NK-92 (cell line): Measurements from ENCODE around the gene SLC26A6.

Experiments used
- DNase-seq: peaks from one replicate; lab custom pipeline; 2025; ENCODE audit not compliant: unreplicated experiment; lab: John Stamatoyannopoulos, UW

Gene SLC26A6

GRCh38 chr3:48661501-48662144 lies 26.4 kb upstream of the SLC26A6 start:
- DNase-seq = no peak

- no peak for DNase-seq
Observed at GRCh38 chr3:48660800-48661400, 25.6 kb upstream of the SLC26A6 start.

DNA sequence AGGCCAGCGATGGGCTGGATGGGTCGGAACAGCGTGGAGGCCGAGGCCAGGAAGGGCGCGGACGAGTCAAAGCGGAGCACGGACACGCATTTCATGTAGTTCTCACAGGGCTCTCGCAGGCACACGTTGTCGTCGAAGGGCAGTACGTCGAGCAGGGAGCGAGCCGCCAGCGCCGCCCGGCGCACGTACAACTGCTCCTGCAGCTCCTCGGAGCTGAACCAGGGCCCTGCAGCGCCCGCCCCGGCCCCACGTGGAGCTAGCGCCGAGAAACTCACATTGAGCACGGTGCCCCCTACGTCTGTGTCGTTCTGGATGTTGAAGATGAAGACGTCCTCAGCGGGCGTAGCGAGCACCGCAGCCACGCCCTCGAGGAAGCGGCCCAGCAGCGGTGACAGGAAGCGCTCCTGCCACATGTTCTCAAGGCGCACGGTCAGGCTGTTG lies 21.6 kb upstream of the SLC26A6 start:
- DNase-seq = no peak

DNA sequence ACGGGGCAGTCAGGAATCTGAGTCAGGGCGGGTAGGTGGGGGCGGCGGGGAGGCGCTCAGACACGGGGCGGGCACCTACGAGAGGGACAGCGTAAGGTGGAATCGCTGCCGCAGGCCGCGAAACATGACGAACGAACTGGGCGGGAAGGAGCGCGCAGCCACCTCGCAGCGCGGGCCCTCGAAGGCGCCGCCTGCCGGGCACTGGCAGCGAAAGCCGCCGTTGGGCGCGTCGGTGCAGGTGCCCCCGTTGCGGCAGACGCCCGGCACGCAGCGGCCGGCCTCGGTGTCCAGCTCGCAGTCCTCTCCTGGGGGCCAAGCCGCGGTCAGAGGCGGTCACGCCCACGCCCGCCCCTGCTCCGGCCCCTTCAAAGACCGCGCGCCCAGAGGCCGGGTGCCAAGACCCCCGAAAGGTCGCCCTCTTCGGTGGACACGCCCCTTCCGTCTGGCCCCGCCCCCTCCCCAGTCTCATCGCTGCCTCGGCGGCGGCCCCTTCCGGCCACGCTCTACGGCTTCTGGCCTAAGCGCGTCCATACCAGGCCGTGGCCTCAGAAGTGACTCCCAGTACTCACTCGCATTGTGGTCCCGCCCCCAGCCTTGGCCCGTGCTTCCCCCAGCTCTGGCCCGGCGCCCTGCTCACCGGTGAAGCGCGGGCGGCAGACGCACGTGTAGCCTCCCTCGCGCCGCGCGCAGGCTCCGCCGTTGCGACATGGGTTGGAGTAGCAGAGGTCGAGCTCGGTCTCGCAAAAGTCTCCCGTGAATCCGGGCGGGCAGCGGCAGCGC lies 21.0 kb upstream of the SLC26A6 start:
- DNase-seq = no peak

DNA sequence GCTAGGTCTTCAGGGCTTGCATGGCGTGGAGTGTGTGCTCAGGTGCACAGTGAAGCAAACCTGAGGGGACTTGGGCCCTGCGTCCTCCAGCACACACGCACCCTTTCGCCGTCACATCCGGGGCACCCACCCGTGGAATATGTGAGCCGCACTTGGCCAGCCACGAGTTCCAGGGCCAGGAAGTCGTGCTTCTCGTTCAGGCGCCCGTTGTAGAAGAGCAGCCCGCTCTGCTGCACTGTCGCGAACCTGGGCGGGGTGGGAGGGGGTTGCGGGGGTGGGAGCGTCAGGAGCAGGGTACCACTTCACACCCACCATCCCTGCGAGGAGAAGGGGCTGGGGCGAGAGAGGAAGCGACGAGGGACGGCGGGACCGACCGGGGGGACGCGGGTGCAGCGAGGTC lies 20.3 kb upstream of the SLC26A6 start:
- DNase-seq = no peak

- no peak for DNase-seq
Observed at GRCh38 chr3:48655063-48655462, 19.8 kb upstream of the SLC26A6 start.

DNA sequence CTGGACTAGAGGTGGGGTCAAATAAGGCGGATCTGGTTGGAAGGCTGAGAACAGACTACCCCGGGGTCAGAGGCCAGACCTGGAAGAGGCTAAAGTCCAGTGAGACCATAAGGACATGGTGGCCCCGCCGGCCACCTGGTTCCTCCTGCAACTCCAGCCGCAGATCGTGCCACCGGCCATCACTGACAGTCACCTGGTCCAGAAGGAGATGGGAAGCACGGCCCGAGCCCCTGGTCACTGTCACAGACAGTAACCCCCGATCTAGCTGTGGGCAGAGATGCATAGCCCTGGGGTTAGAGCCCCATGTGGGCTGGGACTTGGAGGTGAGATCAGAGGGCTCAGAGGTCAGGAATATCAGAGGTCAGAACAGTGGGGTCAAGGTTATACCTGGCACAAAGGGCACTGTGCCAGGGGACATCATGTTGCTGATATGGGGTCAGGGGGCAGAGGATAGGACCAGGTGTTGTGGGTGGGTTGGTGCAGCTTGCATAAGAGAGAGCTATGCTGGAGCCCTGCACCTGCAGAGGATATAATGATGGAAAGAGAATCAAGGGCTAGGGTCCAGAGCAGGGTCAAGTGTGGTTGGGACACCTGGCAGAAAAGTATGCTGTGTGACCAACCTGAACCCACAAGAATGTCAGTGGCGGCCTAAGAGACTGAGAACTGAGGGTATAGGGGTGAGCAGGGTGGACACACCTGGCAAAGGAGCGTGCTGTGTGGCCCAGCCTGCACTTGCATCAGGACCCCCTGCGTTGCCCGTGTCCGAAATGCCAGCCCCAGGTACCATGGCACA lies 17.9 kb upstream of the SLC26A6 start:
- no peak for DNase-seq

DNA sequence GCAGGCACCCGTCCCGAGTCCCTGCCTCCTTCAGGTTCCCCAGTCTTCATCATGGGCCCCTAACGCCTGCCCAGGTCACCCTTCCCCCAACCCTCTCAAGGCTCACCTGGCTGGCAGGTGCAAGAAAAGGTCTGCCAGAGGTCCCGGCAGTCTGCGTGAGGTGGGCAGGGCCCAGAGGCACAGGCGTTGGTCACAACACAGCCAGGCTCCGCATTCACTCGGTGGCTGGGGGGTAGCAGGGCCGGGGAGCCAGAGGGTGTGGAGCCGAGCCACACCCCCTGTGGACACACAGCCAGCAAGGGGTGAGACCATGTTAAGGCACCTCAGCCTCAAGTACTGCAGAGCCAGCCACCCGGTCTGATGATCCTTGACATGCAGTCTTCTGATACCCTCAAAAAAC lies 16.5 kb upstream of the SLC26A6 start:
- DNase-seq = no peak

GRCh38 chr3:48650723-48651122 lies 15.5 kb upstream of the SLC26A6 start:
- DNase-seq = no peak

GRCh38 chr3:48648188-48648850 lies 13.1 kb upstream of the SLC26A6 start:
- no peak for DNase-seq

- DNase-seq = no peak
Observed at GRCh38 chr3:48647714-48648113, 12.5 kb upstream of the SLC26A6 start.

DNA sequence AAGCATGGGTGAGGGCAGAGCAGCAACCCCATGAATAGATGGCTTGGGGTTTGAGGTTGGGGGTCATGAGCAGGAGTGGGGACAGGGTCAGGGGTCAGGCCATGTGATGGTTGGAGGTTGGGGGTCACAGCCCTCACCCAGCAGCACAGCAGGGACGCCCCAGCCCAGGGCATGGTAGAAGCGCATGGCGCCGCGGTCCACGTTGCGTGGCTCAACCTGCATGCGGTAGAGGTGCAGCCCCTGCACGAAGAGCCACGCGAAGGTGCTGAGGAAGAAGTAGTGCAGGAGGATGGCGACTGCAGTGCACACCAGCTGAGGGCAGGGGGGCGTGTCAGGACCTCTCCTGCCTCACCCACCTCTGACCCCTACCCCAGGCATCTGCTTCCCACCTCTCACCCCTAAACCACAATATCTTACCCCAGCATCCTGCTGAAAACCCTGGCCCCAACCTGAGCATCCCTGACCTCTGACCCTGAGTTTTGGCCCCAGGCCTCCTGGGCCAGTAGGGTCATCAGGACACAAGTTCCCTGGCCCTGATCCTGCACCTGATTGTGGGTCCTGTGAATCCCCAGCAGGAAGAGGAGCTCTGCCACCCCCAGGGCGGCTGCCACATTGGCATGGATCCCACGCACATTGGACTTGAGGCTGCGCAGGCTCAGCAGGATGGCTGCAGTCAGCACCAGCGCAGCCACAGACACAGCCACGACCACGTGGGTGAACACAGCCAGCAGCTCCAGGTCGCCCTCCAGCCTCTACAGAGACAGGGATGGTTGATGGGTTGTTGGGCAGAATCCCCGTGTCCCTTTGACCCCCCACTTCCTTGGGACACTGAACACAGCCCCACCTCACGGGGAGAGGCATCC lies 9.9 kb upstream of the SLC26A6 start:
- DNase-seq = no peak

DNA sequence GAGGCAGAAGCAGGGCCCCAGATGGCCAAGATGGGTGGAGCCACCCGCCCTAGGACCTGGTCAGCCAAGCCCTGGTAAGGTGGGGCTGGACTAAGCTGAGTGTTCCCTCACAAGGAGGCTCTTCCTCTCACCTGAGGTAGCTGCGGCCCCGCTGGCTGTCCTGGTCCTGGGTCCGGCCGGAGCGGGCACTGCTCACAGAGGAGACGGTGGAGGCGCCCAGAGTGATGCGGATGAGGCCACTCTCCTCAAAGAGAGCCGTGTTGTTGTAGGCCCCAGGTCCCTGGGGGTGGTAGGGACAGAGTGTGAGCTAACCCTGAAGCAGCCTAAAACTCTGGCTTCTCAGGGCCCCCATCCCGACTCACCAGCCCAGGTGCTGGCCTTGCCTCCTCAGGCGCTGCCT lies 7.3 kb upstream of the SLC26A6 start:
- no peak for DNase-seq

DNA sequence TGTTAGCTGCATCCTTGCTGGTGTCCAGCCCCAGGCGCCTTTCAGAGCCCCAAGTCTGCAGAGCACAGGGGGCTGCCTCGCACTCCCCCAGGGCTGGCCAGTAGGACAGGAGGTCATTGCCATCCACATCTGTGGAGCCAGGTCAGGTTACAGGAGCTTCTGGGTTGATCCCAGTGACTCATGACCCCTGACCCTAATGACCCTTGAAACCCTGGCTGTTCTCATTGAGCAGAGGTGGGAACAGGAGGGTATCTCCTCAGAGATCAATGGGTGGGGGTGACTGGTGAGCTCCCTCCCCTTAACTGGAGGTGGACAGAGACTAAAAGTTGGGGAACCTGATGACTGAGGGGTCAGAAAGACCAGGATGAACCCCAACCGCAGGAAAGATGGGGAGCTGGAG lies 6.1 kb upstream of the SLC26A6 start:
- no peak for DNase-seq

DNA sequence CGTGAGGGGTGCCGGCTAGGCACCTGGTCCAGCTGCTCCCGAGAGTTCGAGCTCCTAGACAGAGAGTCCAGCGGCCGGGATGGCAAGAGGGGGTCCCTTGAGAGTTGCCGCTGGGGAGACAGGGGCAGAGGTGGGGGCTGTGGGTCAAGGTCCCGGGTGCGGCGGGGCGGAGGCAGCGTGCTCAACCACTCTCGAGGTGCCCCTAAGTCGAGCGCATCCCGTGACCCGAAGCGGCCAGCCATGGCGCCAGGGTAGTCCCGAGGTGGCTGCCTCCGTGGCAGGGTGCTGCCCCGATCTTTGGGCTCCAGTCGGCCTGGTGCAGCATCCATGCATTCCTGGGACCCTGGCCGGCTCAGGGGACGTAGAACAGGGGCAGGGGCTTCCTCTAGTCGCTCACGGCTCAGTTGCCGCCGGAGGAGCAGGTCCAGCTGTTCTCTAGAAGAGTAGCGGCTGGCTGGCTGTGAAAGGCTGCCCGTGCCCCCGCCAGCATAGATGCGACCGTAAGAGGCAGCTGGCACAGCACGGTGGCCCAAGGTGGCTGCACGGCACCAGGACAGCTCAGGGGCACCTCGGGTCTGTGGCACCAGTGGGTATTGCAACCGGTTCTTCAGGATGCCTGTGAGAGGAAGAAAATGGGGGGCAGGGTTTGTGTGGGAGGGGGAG lies 4.8 kb upstream of the SLC26A6 start:
- no peak for DNase-seq

DNA sequence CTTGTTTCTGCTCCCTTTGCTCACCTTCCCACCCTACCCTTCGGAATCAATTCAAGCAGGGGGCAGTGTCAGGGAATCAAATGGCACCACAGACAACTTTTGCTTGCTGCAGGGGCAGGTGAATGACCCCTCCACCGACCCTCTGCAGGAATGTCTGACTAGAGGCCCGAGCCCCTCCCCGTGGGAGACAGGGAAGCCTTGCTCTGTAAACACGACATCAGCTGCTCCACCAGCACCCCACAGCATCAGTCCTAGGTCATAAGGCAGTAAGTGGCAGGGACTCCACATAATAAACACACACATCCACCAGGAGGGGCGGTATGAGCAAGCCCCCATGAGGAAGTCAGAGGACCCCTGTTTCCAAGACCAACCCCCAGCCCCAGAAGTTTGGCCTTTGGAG lies 2.0 kb upstream of the SLC26A6 start:
- no peak for DNase-seq

GRCh38 chr3:48636149-48636655 lies 941 bp upstream of the SLC26A6 start:
- no peak for DNase-seq

DNA sequence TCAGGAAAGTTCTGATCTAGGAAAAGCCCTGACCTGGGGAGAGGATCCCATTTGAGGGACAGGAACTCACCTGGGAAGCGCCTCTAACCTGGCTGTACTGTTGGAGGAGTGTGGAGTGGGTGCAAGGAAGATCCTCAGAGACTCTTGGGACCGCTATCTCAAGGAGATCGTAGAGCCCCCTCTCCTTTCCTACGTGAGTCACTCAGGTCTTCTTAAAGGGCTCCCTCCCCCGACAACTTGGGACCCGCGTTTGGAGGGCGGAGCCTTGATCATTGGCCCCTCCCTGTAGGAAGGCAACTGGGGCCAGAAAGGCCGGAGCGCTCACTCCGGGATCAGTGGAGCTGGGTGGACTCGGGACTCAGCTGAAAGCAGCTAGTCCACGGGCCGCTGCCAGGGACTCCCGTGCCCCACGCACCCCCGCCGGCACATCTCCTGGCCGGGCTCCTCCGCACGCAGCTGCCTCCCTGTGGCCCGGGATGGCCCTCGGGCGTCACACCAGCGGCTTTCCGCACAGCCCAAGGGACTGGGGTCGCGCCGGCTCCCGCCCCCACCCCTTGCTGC lies 520 bp downstream of the SLC26A6 start:
- DNase-seq = no peak

DNA sequence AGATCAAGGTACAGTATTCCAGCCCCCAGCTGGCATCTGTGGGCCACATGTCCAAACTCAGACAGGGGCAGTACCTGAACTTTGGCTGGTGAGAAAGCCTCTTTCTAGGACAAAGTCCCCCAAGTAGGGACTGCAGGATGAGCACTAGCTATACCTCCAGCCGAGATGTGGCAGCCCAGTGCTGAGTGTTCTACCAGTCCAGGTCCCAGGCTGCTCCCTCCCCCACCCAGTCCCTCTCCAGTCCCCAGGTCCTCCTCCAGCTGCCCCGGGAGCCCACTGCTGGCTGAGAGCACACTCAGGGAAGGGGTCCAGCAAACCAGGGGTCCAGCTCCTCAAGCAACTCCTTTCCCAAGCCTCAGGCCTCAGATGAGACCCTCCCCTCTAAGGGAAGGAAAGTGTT lies 1.5 kb downstream of the SLC26A6 start:
- DNase-seq = no peak
